Gastroesophageal sphincter (tissue), 3 donors: ENCODE data around the gene LTA.

ENCODE experiments used
- POLR2AphosphoS5 ChIP-seq: sonication (generic); formaldehyde crosslinking; IDR thresholded peaks from one replicate; pipeline ENCODE4 v1.6.1; 2017; ENCODE audit warnings: antibody characterized with exemption
- TF ChIP-seq, protein P1 (sequence below), 4 experiments: fragments of 200-600 bp in 2 of 4; fragments of 450-650 bp in 2 of 4; sonication (generic) in 1 of 4; IDR thresholded peaks; one replicate each; pipeline ENCODE4 v1.5.1; 2017 to 2019; ENCODE audit warnings: antibody characterized with exemption in 4 of 4, mild to moderate bottlenecking in 2 of 4, moderate library complexity in 2 of 4

DNA sequence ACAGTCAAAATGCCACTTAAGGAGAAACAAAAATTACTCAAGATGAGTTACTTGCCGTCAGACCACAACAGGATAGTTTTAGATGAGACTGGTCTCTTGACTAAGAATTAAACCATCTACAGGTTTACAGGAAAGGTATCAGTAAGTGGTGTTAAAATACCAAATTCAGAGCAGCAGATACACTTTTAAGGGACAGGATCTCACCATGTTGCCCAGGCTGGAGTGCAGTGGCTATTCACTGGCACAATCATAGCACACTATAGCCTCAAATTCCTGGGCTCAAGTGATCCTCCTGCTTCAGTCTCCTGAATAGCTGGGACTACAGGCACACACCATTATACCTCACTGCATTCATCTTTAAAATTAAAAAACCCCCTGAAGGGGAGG lies 38.6 kb upstream of the LTA start:
- TF ChIP-seq, protein P1, sequence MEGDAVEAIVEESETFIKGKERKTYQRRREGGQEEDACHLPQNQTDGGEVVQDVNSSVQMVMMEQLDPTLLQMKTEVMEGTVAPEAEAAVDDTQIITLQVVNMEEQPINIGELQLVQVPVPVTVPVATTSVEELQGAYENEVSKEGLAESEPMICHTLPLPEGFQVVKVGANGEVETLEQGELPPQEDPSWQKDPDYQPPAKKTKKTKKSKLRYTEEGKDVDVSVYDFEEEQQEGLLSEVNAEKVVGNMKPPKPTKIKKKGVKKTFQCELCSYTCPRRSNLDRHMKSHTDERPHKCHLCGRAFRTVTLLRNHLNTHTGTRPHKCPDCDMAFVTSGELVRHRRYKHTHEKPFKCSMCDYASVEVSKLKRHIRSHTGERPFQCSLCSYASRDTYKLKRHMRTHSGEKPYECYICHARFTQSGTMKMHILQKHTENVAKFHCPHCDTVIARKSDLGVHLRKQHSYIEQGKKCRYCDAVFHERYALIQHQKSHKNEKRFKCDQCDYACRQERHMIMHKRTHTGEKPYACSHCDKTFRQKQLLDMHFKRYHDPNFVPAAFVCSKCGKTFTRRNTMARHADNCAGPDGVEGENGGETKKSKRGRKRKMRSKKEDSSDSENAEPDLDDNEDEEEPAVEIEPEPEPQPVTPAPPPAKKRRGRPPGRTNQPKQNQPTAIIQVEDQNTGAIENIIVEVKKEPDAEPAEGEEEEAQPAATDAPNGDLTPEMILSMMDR (IDR thresholded peaks at IDR 0.05), result no peak
- TF ChIP-seq POLR2AphosphoS5, result no peak
